Endothelial cell of umbilical vein (primary cell): ENCODE measurements around the gene ZNF384. TPM values are rescaled to one million over a fixed set of nuclear protein-coding genes. Genes with fewer than 3 reads are reported as not detected.

Experiments
- BruUV-seq: library from RNA; stranded (reverse); fragments of 400-500 nt; replicated peaks from 2 replicates; lab custom pipeline; 2021; lab: Mats Ljungman, UMichigan
- CTCF ChIA-PET: fragments of 300-600, 350-600 bp; sonication (Branson Sonifier 250); formaldehyde crosslinking; loops from one replicate; lab custom pipeline; 2021; ENCODE audit warnings: antibody characterized with exemption, inconsistent platforms; lab: Charles Lee
- POLR2A ChIA-PET: fragments of 300-600, 350-600 bp; sonication (Branson Sonifier 250); formaldehyde crosslinking; loops from one replicate; lab custom pipeline; 2021; ENCODE audit warnings: antibody characterized with exemption, inconsistent platforms; lab: Charles Lee
- DNase-seq: peaks from one replicate; pipeline ENCODE4 v3.0.0-alpha.2; 2011; ENCODE audit warnings: low read depth, low spot score
- FAIRE-seq: peaks from 2 replicates; lab custom pipeline; 2011; peaks lifted over from hg19 to GRCh38; lab: Jason Lieb, UNC
- H2AFZ ChIP-seq: 2 replicates; pipeline ENCODE4 v1.6.0; 2012; ENCODE audit warnings: low read depth, low read length, control low read depth, inconsistent platforms
- H3K27ac ChIP-seq: 2 replicates; pipeline ENCODE4 v1.5.1; 2011; ENCODE audit warnings: low read depth, mild to moderate bottlenecking, control low read depth, low read length, moderate library complexity; ENCODE audit not compliant: insufficient read depth
- H3K27me3 ChIP-seq, 2 experiments: 2 replicates each; pipeline versions ENCODE4 v1.6.0 to v1.6.1; 2011; ENCODE audit warnings: low read length in 2 of 2, mixed read lengths in 1 of 2; ENCODE audit not compliant: control insufficient read depth in 2 of 2, insufficient read depth in 2 of 2
- H3K36me3 ChIP-seq, 2 experiments: 2 replicates in 1 of 2; 3 replicates in 1 of 2; pipeline ENCODE4 v1.5.1; 2011; ENCODE audit warnings: low read length in 2 of 2, mild to moderate bottlenecking in 1 of 2, moderate library complexity in 1 of 2; ENCODE audit not compliant: control insufficient read depth in 2 of 2, insufficient read depth in 2 of 2; ENCODE audit errors: extremely low read depth in 1 of 2
- H3K4me1 ChIP-seq: 3 replicates; pipeline ENCODE4 v1.5.1; 2011; ENCODE audit warnings: mild to moderate bottlenecking, low read length; ENCODE audit not compliant: control insufficient read depth, insufficient read depth; ENCODE audit errors: extremely low read depth
- H3K4me2 ChIP-seq: 2 replicates; pipeline ENCODE4 v1.6.1; 2011; ENCODE audit warnings: low read length, control low read depth, mixed read lengths; ENCODE audit not compliant: insufficient read depth
- H3K4me3 ChIP-seq, 3 experiments: fragments of 200-600 bp in 1 of 3; sonication (generic), shearing (Covaris generic) in 1 of 3; replicated peaks in 1 of 3; 2 replicates each; pipeline ENCODE4 v1.5.1; 2011 to 2016; ENCODE audit warnings: control low read depth in 3 of 3, low read length in 3 of 3, mild to moderate bottlenecking in 2 of 3, inconsistent platforms in 1 of 3, low read depth in 1 of 3, moderate library complexity in 1 of 3; ENCODE audit not compliant: insufficient read depth in 1 of 3
- H3K79me2 ChIP-seq: 2 replicates; pipeline ENCODE4 v1.6.0; 2012; ENCODE audit warnings: low read length, inconsistent platforms; ENCODE audit not compliant: control insufficient read depth, insufficient read depth
- H3K9ac ChIP-seq: replicated peaks from 2 replicates; pipeline ENCODE3; 2011; ENCODE audit warnings: low read length, control low read depth; ENCODE audit not compliant: insufficient read depth; ENCODE audit errors: extremely low read depth
- H3K9me1 ChIP-seq: replicated peaks from 3 replicates; pipeline ENCODE4 v1.6.0; 2011; ENCODE audit warnings: mild to moderate bottlenecking, low read length; ENCODE audit not compliant: control insufficient read depth, insufficient read depth; ENCODE audit errors: extremely low read depth
- H3K9me3 ChIP-seq: replicated peaks from 2 replicates; pipeline ENCODE4 v1.5.1; 2012; ENCODE audit warnings: low read length, inconsistent platforms; ENCODE audit not compliant: control insufficient read depth, insufficient read depth
- H4K20me1 ChIP-seq: replicated peaks from 2 replicates; pipeline ENCODE3; 2011; ENCODE audit warnings: mild to moderate bottlenecking, low read length; ENCODE audit not compliant: control insufficient read depth, insufficient read depth; ENCODE audit errors: extremely low read depth
- EZH2 ChIP-seq: IDR thresholded peaks from 2 replicates; pipeline ENCODE4 v1.6.1; 2012; ENCODE audit warnings: borderline replicate concordance, low read depth, mild to moderate bottlenecking, moderate library complexity, low read length, inconsistent platforms; ENCODE audit not compliant: severe bottlenecking
- GATA2 ChIP-seq: IDR thresholded peaks from 2 replicates; pipeline ENCODE4 v1.7.0; 2011; ENCODE audit warnings: low read depth, mild to moderate bottlenecking, moderate library complexity, mixed read lengths, low read length; ENCODE audit not compliant: insufficient read length, insufficient read depth
- JUN ChIP-seq: IDR thresholded peaks from 2 replicates; pipeline ENCODE4 v1.6.1; 2011; ENCODE audit warnings: borderline replicate concordance, low read depth; ENCODE audit not compliant: insufficient read length, insufficient read depth
- MAX ChIP-seq: IDR thresholded peaks from 2 replicates; pipeline ENCODE4 v1.6.1; 2011; ENCODE audit not compliant: insufficient read depth, insufficient read length
- MYC ChIP-seq: IDR thresholded peaks from one replicate; pipeline ENCODE4 v1.6.1; 2011; ENCODE audit warnings: mild to moderate bottlenecking, low read depth, low read length
- POLR2A ChIP-seq: IDR thresholded peaks from 2 replicates; pipeline ENCODE4 v1.6.1; 2012; ENCODE audit warnings: low read depth, mild to moderate bottlenecking, control low read depth, low read length
- POLR2AphosphoS5 ChIP-seq: IDR thresholded peaks from 2 replicates; pipeline ENCODE4 v1.6.1; 2012; ENCODE audit warnings: low read depth, mild to moderate bottlenecking, control low read depth, low read length, moderate library complexity; ENCODE audit not compliant: insufficient read depth
- dilution Hi-C: fragments of 300-500 bp; cut with MboI; formaldehyde crosslinking; loops from one replicate; pipeline ENCODE4 v1.15.0; 2019; ENCODE audit warnings: low sequenced_read_pairs; ENCODE audit not compliant: extremely low pct_ligation_motif_present
- intact Hi-C: fragments of 100-400 bp; cut with micrococcal nuclease; formaldehyde crosslinking; loops from one replicate; pipeline ENCODE4 v1.10.0; 2022
- polyA plus RNA-seq, 4 experiments: library from polyadenylated mRNA; depleted of rRNA in 3 of 4; stranded (reverse) in 3 of 4; unstranded in 1 of 4; fragments of >200 nt; gene quantifications; 2 replicates each; pipeline versions ENCODE4 v1.2.1 to v1.2.3, GENCODE V29; 2011 to 2012; ENCODE audit warnings: missing spikeins in 1 of 4
- total RNA-seq: library from RNA; stranded (reverse); gene quantifications from 2 replicates; pipeline ENCODE4 v1.2.3, GENCODE V29; 2021

Gene ZNF384
- total and polyA plus RNA-seq, 2 donors (not counting 3 experiments of a cell fraction or from before 2014, with no cell fraction given), result 52.8 to 58.3 TPM

GRCh38 chr12:6691473-6691872 is 2.3 kb upstream of the ZNF384 start:
- no peaks in the 10 kb centered on the region for H3K9me1 ChIP-seq
- peaks cover 29% of the 10 kb centered on the region for H3K79me2 ChIP-seq
- DNase-seq, result no peak
- CTCF ChIA-PET, result interaction anchor here (0.8 kb wide), 2 partner anchors 33 to 72 kb away, joined by 3 read pairs; partner anchors contain the start of gene COPS7A
- intact Hi-C loops, result no loop called here
- H3K4me3 ChIP-seq, result no peak overlapping the region
- no peak overlapping the region for H3K27ac ChIP-seq
- FAIRE-seq, result no peak
- TF ChIP-seq JUN, result no peak
- no peak for TF ChIP-seq MAX
- no peak for TF ChIP-seq MYC
- no peak for TF ChIP-seq EZH2
- TF ChIP-seq POLR2AphosphoS5, result no peak
- no peak for TF ChIP-seq GATA2
- H3K9ac ChIP-seq, result no peak overlapping the region
- no TSS peak for BruUV-seq
- dilution Hi-C loops, result no loop called here
- no peak overlapping the region for H2AFZ ChIP-seq
- no peaks in the 10 kb centered on the region for H3K36me3 ChIP-seq
- peaks cover 21% of the 10 kb centered on the region for H3K4me1 ChIP-seq
- H3K27me3 ChIP-seq, result no peaks in the 10 kb centered on the region
- H3K9me3 ChIP-seq, result no peaks in the 10 kb centered on the region
- H3K4me2 ChIP-seq, result no peak overlapping the region
- POLR2A ChIA-PET, result no interaction called here
- no peaks in the 10 kb centered on the region for H4K20me1 ChIP-seq

- no peak for DNase-seq
Measured at GRCh38 chr12:6688543-6688998, 604 bp downstream of the ZNF384 start.

More at GRCh38 chr12:6688543-6688998, 604 bp downstream of the ZNF384 start:
- FAIRE-seq, result no peak
- H3K4me1 ChIP-seq, result peaks cover 21% of the 10 kb centered on the region
- peak overlapping the region; percentile 62 to 99 (median 65) for H3K4me3 ChIP-seq
- dilution Hi-C loops (no loop called here), intact Hi-C loops (loop anchor here (5.0 kb wide), 1 partner anchor 89 kb away; no protein-coding TSS in a partner anchor)
- H3K9ac ChIP-seq, result peak overlapping the region; percentile 92
- ChIA-PET POLR2A (interaction anchor here (0.7 to 1.9 kb wide), 8 partner anchors 35 to 179 kb away, joined by 3 to 13 read pairs (median 5); partner anchors contain the start of genes COPS7A and TPI1), CTCF (interaction anchor here (1.1 to 2.2 kb wide), 8 partner anchors 36 to 151 kb away, joined by 3 to 18 read pairs (median 8); partner anchors contain the start of genes COPS7A, MLF2 and PTMS)
- TF ChIP-seq MYC (peak; percentile 64), POLR2A (no peak)
- peak overlapping the region; percentile 55 for H2AFZ ChIP-seq
- no TSS peak for BruUV-seq
- peaks cover 58% of the 10 kb centered on the region for H3K79me2 ChIP-seq
- no peaks in the 10 kb centered on the region for H3K9me1 ChIP-seq
- H3K27me3 ChIP-seq, result no peaks in the 10 kb centered on the region
- H4K20me1 ChIP-seq, result no peaks in the 10 kb centered on the region
- no peaks in the 10 kb centered on the region for H3K9me3 ChIP-seq
- peak overlapping the region; percentile 60 for H3K4me2 ChIP-seq
- H3K36me3 ChIP-seq, result no peaks in the 10 kb centered on the region
- H3K27ac ChIP-seq, result peak overlapping the region; percentile 83
